Osteoblast (primary cell): ENCODE results near the gene CDCA3. TPM values are rescaled to one million over a fixed set of nuclear protein-coding genes. Genes with fewer than 3 reads are reported as not detected.

Experiments used
- DNase-seq: peaks from one replicate; pipeline ENCODE4 v3.0.0; 2011; ENCODE audit warnings: low spot score, mixed read lengths; ENCODE audit not compliant: insufficient read length; ENCODE audit errors: missing footprints
- H2AFZ ChIP-seq: 2 replicates; pipeline ENCODE4 v1.6.0; 2011; ENCODE audit warnings: mild to moderate bottlenecking, low read length
- H3K27ac ChIP-seq: 2 replicates; pipeline ENCODE4 v1.5.1; 2011; ENCODE audit warnings: mild to moderate bottlenecking, low read depth, low read length, moderate library complexity
- H3K27me3 ChIP-seq: 2 replicates; pipeline ENCODE4 v1.6.0; 2012; ENCODE audit warnings: mild to moderate bottlenecking, control low read depth, inconsistent platforms, low read length, moderate library complexity; ENCODE audit not compliant: insufficient read depth
- H3K36me3 ChIP-seq: 2 replicates; pipeline ENCODE4 v1.5.1; 2011; ENCODE audit warnings: mild to moderate bottlenecking, low read length, control low read depth, moderate library complexity; ENCODE audit not compliant: insufficient read depth
- H3K4me1 ChIP-seq: 2 replicates; pipeline ENCODE4 v1.5.1; 2011; ENCODE audit warnings: mild to moderate bottlenecking, low read length, control low read depth, moderate library complexity; ENCODE audit not compliant: insufficient read depth
- H3K4me2 ChIP-seq: 2 replicates; pipeline ENCODE4 v1.6.0; 2011; ENCODE audit warnings: mild to moderate bottlenecking, low read length; ENCODE audit not compliant: insufficient read depth
- H3K4me3 ChIP-seq: fragments of 200-600 bp; sonication (generic); 3 replicates; pipeline ENCODE4 v1.5.1; 2012; ENCODE audit warnings: mild to moderate bottlenecking, low read length, inconsistent platforms; ENCODE audit not compliant: insufficient read depth
- H3K79me2 ChIP-seq: 2 replicates; pipeline ENCODE4 v1.6.0; 2012; ENCODE audit warnings: mild to moderate bottlenecking, low read length, control low read depth, inconsistent platforms; ENCODE audit not compliant: insufficient read depth
- H3K9me3 ChIP-seq: 2 replicates; pipeline ENCODE4 v1.5.1; 2011; ENCODE audit warnings: low read depth, low read length, control low read depth
- H4K20me1 ChIP-seq: 2 replicates; pipeline ENCODE4 v1.6.0; 2012; ENCODE audit warnings: mild to moderate bottlenecking, low read length, control low read depth; ENCODE audit not compliant: insufficient read depth
- CTCF ChIP-seq: IDR thresholded peaks from 2 replicates; pipeline ENCODE4 v1.5.1; 2011; ENCODE audit warnings: mild to moderate bottlenecking, low read depth, low read length, moderate library complexity; ENCODE audit errors: extremely low read depth
- total RNA-seq: library from RNA; depleted of rRNA; stranded (reverse); fragments of >200 nt; gene quantifications from 2 replicates; pipeline ENCODE4 v1.2.3, GENCODE V29; 2012

Gene CDCA3
- total RNA-seq, 1 donor = 4.0 TPM

DNA sequence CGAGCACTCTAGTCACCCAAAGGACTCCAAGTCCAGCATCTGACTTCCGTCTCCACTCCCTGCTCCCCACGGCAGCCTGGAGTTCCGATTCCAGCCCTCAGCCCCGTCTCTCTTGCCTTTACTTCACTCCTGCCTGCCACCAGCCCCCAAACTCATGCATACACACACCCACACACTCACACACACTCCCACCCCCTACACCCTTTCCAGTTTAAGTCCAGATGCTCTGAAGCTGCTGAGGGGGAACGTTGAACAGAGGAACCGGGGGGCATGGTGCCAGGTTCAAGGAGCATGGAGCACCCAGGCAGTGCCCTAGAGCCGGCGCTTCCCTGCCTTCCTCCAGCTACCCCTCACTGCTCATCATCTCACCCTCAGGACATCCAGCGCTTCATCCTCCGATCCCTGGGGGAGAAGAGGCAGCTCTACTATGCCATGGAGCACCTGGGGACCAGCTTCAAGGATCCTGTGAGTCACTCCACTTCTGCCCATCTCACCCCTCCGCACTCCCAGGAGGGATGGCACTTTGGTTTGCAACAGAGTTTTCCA is 19.6 kb downstream of the CDCA3 start:
- H3K9me3 ChIP-seq = no peaks in the 10 kb centered on the region
- no peak for TF ChIP-seq CTCF
- H3K4me3 ChIP-seq = no peak overlapping the region
- no peak overlapping the region for H2AFZ ChIP-seq
- peaks cover 45% of the 10 kb centered on the region for H3K79me2 ChIP-seq
- H3K4me2 ChIP-seq = no peak overlapping the region
- H3K27me3 ChIP-seq = no peaks in the 10 kb centered on the region
- peak; percentile 80 for DNase-seq
- H3K36me3 ChIP-seq = peaks cover 54% of the 10 kb centered on the region
- H3K27ac ChIP-seq = no peak overlapping the region
- peaks cover 16% of the 10 kb centered on the region for H3K4me1 ChIP-seq
- H4K20me1 ChIP-seq = peaks cover 10% of the 10 kb centered on the region

- Histone ChIP-seq H3K4me1 (peaks cover 16% of the 10 kb centered on the region), H3K36me3 (peaks cover 48% of the 10 kb centered on the region), H3K4me3 (no peak overlapping the region), H3K27me3 (no peaks in the 10 kb centered on the region), H2AFZ (no peak overlapping the region), H3K9me3 (no peaks in the 10 kb centered on the region), H4K20me1 (peaks cover 10% of the 10 kb centered on the region), H3K27ac (no peak overlapping the region), H3K4me2 (no peak overlapping the region), H3K79me2 (peaks cover 45% of the 10 kb centered on the region)
- peak; percentile 91 for DNase-seq
- no peak for TF ChIP-seq CTCF
These were observed 20.1 kb downstream of the CDCA3 start for GRCh38 chr12:6830999-6831398.

DNA sequence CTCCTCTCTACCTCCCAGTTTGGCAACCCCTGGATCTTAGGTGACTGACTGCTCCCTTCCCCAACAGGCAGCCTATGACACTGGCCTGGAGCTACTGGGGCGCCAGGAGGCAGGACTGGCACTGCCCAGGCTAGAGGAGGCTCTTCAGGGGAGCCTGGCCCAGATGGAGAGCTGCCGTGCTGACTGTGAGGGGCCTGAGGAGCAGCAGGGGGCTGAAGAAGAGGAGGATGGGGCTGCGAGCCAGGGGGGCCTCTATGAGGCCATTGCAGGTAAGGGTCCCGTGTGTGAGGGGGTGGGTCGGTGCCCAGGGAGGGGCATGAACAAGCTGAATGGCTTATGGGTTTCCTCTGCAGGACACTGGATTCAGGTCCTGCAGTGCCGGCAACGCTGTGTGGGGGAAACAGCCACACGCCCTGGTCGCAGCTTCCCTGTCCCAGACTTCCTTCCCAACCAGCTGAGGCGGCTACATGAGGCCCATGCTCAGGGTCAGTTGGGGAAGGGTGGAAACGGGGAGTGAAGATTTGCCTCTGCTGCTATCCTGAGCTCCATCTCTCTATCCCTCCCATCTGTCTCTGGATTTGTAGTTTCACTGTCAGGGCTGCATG is 20.7 kb downstream of the CDCA3 start:
- no peak for TF ChIP-seq CTCF
- peaks cover 43% of the 10 kb centered on the region for H3K36me3 ChIP-seq
- peak; percentile 88 for DNase-seq
- no peak overlapping the region for H3K4me3 ChIP-seq
- peak overlapping the region; percentile 91 for H3K4me2 ChIP-seq
- H3K27me3 ChIP-seq = no peaks in the 10 kb centered on the region
- peaks cover 45% of the 10 kb centered on the region for H3K79me2 ChIP-seq
- peaks cover 17% of the 10 kb centered on the region for H3K4me1 ChIP-seq
- H3K9me3 ChIP-seq = no peaks in the 10 kb centered on the region
- H2AFZ ChIP-seq = no peak overlapping the region
- no peak overlapping the region for H3K27ac ChIP-seq
- peaks cover 10% of the 10 kb centered on the region for H4K20me1 ChIP-seq

GRCh38 chr12:6829536-6830220 is 21.4 kb downstream of the CDCA3 start:
- H2AFZ ChIP-seq = peak overlapping the region; percentile 86
- peak overlapping the region; percentile 91 for H3K27ac ChIP-seq
- H3K4me2 ChIP-seq = peak overlapping the region; percentile 91
- TF ChIP-seq CTCF = no peak
- H3K79me2 ChIP-seq = peaks cover 45% of the 10 kb centered on the region
- no peaks in the 10 kb centered on the region for H3K9me3 ChIP-seq
- no peaks in the 10 kb centered on the region for H3K27me3 ChIP-seq
- H3K4me1 ChIP-seq = peaks cover 21% of the 10 kb centered on the region
- H3K4me3 ChIP-seq = peak overlapping the region; percentile 99
- DNase-seq = peak; percentile 97
- peaks cover 10% of the 10 kb centered on the region for H4K20me1 ChIP-seq
- H3K36me3 ChIP-seq = peaks cover 36% of the 10 kb centered on the region
